NCI-H2196 treated with DMSO at 0.1 percent for 48 hours (cell line): ENCODE data around the gene SERPINB2.
"Not testable (repeated sequence)": the region's sequence is repeated elsewhere in the genome, so short reads cannot be mapped to it uniquely, and the experiment has no call there.

Experiments used
- DNase-seq: peaks from one replicate; lab custom pipeline; 2025; ENCODE audit not compliant: unreplicated experiment; lab: John Stamatoyannopoulos, UW

The SERPINB2 gene

DNA sequence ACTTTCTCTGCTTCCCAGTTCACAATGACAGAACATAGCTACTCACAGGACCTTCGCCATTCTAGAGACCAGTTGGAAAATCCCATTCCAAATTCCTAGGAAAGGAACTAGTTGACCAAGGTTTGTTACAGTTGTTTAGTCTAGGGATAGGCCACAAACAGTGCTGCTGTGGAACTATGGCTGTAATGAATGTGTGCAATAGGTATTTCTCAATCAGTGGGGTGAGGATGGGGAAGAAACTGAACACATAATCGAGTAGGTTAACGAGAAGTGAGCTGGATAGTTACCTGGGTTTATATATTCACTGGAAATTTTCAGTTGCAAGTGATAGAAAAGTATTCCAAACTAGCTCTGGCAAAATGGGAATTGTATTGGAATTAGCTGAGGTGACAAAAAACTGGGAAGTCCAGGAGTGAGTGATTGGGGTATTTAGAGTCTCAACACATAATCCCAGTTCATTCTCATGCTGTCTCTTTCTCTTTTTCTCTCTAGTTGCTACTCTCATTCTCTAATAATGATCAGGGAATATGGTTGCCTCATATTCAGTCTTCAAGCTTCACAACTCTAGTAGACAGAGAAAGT lies 43.4 kb downstream of the SERPINB2 start:
- no peak for DNase-seq

DNA sequence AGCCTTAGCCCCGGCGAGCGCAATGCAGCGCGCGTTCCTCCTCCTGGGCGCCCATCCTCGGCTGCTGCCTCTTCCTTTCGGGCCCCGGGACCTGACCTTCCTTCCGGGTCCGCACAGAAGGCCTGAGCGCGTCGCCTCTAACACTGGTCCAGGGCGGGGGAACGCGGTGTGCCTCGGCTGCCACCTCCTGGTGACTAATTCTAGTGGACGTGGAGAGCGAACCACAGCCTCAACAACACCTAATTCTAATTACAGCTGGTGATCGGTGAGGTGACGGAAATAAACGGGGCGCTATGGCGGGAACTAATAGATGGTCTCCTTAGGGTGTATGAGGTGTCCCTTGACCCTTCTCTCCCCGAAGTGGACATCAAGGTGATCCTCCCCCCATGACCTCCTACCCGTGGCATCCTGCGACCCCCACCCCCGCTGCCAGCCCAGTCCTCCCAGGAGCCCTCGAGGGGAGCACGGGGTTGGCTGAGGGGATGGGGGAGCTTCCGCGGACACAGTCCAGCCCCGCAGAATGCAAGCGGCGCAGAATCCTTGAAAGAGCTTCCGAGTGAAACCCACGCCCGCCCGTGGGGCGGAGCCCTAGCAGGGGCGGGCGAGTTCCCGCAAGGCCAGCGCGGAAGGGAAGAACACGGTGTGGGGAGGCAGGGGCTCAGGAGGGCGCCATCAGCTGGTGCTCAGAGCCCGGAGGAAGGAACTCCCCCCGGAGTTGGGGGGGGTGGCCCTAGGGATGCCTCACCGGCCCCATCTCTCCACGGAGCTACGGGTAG lies 48.8 kb downstream of the SERPINB2 start:
- DNase-seq, result peak; percentile 76

DNA sequence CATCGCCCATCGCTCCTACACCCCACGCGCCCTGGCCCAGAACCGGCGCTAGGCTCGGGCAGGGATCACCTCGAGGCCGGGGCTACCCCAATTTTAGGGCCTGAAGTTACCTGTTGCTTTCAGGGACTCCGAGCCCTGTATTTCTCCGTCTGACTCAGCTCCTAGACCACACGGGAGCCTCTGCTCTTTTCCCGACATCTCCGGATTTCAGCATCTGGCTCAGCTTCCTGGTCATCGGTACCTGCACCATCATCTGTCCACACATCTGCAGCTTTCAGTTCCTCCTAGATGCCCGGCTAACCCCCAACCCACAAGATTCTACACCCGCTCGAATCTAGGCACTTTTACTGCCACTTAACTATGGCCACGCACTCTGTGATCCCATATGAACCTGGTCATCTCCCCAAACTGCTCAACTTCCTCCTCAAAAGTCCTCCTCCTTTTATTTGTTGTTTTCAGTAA lies 49.5 kb downstream of the SERPINB2 start:
- no peak for DNase-seq

DNA sequence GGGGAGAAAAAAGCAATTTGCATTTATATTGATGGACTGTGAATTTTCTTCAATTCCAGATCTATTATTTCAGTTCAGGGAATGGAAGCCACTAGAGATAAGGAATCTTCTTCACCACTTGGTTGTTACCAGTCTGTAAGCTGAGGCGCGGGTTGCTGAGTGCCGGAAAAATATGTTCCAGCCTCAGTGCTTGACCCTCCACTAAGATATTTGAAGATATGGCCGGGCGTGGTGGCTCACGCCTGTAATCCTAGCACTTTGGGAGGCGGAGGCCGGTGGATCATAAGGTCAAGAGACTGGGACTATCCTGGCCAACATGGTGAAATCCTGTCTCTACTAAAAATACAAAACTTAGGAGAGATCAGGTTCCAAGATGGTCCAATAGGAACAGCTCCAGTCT lies 52.5 kb downstream of the SERPINB2 start:
- no peak for DNase-seq

DNA sequence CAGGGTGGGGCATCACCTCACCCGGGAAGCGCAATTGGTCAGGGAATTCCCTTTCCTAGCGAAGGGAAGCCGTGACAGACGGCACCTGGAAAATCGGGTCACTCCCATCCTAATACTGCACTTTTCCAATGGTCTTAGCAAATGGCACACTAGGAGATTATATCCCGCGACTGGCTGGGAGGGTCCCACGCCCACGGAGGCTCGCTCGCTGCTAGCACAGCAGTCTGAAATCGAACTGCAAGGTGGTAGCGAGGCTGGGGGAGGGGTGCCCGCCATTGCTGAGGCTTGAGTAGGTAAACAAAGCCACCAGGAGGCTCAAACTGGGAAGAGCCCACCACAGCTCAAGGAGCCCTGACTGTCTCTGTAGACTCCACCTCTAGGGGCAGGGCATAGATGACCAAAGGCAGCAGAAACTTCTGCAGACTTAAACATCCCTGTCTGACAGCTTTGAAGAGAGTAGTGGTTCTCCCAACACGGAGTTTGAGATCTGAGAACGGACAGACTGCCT lies 53.1 kb downstream of the SERPINB2 start:
- DNase-seq, result not testable (repeated sequence)

DNA sequence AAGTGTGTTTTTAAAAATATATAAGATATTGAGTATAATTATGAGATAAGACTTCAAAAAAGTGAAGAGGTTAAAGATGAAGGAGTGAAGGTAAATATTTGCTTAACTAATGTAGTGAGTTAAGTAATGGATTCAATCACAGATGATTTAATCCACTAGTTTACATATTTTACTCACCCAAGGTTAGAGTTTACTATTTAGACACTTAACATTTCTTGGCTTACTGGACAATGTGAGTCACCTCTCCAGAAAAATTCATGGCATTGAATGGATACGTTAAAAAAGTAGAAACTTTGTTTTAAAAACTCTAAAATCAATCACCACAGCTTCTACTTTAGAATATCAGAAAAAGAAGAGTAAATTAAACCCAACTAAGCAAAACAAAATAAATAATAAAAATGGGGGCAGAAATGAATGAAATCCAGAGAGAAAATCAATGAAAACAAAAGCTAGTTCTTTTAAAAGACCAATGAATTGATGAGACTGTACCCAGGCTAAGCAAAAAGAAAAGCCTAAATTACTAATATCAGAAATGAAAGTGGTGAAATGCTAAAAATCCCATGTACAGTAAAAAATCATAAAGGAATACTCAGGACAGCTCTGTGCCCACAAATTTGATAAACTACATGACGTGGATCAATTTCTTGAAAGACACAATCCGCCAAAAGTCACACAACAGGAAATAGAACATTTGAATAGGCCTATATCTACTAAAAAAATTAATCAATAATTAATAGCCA lies 59.7 kb downstream of the SERPINB2 start:
- DNase-seq, result no peak

DNA sequence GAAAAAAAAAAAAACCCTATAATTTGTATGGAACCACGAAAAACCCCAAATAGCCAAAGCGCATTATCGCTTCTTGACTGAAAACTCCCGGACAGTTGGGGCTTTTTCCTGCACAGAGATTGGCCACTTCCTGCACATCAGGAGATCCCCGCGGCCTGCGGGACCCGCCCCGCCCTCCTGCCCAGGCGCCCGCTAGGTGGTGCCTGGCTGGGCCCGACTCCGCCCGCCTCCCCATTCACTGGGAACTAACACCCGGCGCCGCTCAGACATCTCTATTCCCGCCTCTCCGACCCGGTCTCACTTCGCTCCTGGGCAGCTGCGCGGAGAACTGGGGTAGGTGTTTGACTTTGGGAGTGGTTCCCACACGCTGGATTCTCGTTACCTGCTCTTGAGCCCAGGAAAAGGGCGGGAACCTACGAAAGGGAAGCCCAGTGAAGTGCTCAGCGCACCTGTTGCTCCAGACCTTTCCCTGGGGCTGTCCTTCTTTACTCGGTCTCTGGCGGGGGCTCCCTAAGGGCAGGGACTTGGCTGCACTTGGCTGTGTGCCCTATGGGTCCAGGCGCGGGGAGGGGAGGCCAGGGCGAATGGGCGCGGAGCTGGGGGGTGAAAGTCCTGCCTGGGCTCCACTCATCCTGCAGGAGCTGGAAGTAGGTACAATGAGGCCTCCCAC lies 61.7 kb downstream of the SERPINB2 start, which contains the start of gene HMSD:
HMSD (plus strand) TSS at position 234 of the 670 bp plus-strand sequence. CDS start 4,155 bp downstream, outside the sequence.
- peak; percentile 80 for DNase-seq

DNA sequence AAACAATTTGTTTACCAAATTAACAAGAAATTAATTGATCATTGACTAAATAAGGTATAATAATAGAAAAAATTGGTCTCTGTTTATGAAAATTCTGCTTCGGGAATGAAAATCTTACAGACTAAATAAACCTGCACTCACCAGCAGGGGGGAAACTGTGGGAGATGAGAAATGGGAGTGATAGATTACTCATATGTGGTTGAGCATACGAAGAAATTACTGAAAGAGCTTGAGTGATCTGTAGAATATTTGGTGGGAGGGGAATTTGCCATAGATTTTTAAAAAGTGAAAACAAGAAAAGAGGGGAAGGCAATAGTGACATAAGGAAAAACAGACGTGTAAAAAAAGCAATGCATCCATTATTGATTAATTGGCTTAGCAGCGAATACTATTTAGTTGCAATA lies 63.8 kb downstream of the SERPINB2 start:
- no peak for DNase-seq
